ENCODE measurements around the gene PRAMEF4.
"Not testable (repeated sequence)": the region's sequence is repeated elsewhere in the genome, so short reads cannot be mapped to it uniquely, and the experiment has no call there.

PRAMEF4 gene

GRCh38 chr1:12848620-12849019 is 37.4 kb downstream of the PRAMEF4 start, which contains the start of gene HNRNPCL1:
Gene HNRNPCL1, minus strand, starts transcription at chr1:12848720. Its CDS starts 431 bp downstream, at chr1:12848289.
- H3K27me3 ChIP-seq (replicated peaks; ENCODE audit: control insufficient read depth, insufficient read depth, low read length); H3K4me3 ChIP-seq (ENCODE audit: low read length); H3K4me1 ChIP-seq (ENCODE audit: control insufficient read depth, insufficient read depth, low read length); H3K36me3 ChIP-seq (ENCODE audit: control insufficient read depth, insufficient read depth, low read length, severe bottlenecking); H3K9ac ChIP-seq (ENCODE audit: low read length); DNase-seq (ENCODE audit: low read depth); H3K9me3 ChIP-seq (ENCODE audit: control insufficient read depth, low read length): not testable (repeated sequence)

- not testable (repeated sequence) for H3K4me3 ChIP-seq (ENCODE audit: low read length); H3K9ac ChIP-seq (ENCODE audit: low read length); H3K27me3 ChIP-seq (replicated peaks; ENCODE audit: control insufficient read depth, insufficient read depth, low read length); H3K4me1 ChIP-seq (ENCODE audit: control insufficient read depth, insufficient read depth, low read length); H3K36me3 ChIP-seq (ENCODE audit: control insufficient read depth, insufficient read depth, low read length, severe bottlenecking); DNase-seq (ENCODE audit: low read depth); H3K9me3 ChIP-seq (ENCODE audit: control insufficient read depth, low read length)
Measured at GRCh38 chr1:12833251-12833650, 52.8 kb downstream of the PRAMEF4 start.

GRCh38 chr1:12831310-12831709 is 54.7 kb downstream of the PRAMEF4 start, which contains the start of gene PRAMEF11:
Gene PRAMEF11, minus strand, starts transcription at chr1:12831410. Its CDS starts 2,621 bp downstream, at chr1:12828789.
- not testable (repeated sequence) for H3K4me1 ChIP-seq (ENCODE audit: control insufficient read depth, insufficient read depth, low read length); H3K27me3 ChIP-seq (replicated peaks; ENCODE audit: control insufficient read depth, insufficient read depth, low read length); H3K4me3 ChIP-seq (ENCODE audit: low read length); H3K9ac ChIP-seq (ENCODE audit: low read length); H3K36me3 ChIP-seq (ENCODE audit: control insufficient read depth, insufficient read depth, low read length, severe bottlenecking); H3K9me3 ChIP-seq (ENCODE audit: control insufficient read depth, low read length); DNase-seq (ENCODE audit: low read depth)
